ENCODE results near the gene LILRA6. TPM values are rescaled to one million over a fixed set of nuclear protein-coding genes. Genes with fewer than 3 reads are reported as not detected.
"Not testable (repeated sequence)": the region's sequence is repeated elsewhere in the genome, so short reads cannot be mapped to it uniquely, and the experiment has no call there.

The LILRA6 gene
- total RNA-seq, 1 experiment from 2014 or later: not detected

DNA sequence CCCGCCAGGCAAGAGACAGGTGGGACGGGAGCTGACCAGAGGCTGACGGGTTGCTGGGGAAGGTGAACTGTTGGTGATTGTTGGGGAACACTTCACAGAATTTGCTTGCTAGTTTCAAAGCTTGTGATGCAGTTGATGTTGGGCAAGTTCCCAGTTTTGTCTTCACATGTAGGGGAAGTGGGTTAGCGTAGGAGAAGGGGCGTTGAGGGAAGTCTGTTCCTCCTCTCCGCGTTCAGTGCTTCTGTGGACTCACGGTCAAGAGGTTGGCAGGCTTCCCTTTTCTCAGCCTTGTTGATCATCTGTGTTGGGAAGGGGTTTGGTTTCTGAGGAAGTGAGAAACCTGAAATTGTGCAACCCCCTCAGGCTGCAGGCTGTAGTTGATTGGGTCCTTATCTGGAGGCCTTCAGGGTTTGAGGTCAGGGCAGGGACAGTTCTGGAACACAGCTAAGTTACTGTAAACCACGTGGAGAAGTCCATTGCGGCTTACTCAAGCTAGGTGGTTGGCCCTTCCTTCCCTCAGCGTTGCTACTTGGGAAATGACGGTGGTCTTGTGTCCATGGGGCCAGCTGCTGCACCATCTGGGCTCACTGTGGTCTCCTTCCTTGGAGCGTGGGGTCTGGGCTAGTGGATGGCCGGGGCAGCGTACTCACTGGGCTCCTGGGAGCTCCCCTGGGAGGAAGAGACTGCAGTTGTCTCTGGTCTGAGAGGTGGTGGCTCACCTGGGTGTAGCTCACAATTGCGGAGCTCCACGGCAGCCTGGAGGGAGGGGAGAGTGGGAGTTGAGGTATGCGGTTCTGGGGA is 34.4 kb downstream of the LILRA6 start:
- peak; percentile 73 for DNase-seq (ENCODE audit: low read depth)

DNA sequence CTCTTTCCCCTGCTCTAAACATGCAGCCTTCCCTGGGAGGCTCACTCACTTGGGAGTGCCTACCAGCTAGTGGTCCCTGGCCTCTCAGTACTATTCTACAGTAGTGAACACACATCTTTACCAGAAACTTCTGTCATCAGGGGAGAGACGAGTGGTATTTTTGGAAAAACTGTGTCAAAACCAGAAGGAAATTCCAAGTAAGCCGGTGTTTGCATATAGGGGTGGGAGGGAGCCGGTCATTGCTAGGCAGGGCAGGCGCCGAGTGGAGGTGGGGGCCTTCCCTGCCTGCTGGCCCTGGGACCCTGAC is 35.0 kb downstream of the LILRA6 start:
- DNase-seq (ENCODE audit: low read depth): no peak

DNA sequence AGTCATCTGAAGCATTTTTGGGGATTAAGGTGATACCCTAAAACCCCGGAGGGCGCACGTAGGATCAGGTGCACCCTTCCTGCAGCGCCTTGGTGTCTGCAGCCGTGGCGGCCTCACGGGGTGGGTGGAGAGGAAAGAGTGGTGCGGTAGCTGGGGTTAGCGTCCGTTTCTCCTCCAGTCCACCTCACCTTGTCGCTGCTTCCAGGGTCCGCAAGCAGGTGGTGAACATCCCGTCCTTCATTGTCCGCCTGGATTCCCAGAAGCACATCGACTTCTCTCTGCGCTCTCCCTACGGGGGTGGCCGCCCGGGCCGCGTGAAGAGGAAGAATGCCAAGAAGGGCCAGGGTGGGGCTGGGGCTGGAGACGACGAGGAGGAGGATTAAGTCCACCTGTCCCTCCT is 35.4 kb downstream of the LILRA6 start:
- DNase-seq (ENCODE audit: low read depth): not testable (repeated sequence)

DNA sequence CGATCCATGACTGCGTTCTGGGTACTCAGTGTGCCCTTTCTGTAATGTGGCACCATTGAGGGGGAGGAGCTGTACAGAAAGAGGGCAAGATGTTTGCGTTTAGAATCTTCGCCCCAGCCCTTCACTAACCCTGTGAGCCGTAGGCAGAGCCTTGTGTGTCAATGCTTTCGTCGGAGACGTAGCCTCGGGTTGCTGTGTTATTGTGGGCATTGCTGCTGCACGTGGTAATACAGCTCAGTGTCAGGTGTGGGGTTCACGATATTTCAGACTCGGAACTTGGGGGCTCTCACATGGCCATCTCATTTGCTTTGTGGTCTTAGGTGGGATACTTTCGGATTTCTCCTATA is 35.8 kb downstream of the LILRA6 start:
- no peak for DNase-seq (ENCODE audit: low read depth)

DNA sequence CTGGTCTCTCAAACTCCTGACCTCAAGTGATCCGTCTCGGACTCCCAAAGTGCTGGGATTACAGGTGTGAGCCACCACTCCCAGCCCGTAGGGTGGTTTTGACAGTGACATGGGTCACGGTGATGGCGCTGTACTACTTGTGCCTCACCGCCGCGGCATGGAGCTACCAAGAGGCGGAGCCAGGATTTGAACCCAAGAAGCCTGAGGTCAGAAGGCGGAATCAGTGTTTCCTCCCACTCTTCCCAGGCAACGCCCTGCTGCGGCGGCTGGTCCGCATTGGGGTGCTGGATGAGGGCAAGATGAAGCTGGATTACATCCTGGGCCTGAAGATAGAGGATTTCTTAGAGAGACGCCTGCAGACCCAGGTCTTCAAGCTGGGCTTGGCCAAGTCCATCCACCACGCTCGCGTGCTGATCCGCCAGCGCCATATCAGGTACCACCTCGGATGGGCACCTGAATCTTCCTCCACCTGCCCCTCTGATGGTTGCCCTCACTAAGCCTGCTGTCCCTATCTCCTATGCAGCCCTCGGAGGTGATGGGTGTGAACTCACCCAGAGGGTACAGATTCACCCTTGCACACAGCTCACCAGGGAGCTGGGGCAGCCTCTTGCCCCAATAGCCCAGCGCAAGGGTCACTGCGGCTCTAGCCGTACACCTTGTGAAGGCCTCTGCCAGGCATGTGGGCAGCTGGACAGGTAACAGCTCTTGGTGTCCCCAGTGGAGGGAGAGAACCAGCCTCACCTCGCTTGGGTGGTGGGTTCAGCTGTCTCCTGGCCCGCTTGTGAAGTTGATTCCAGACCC is 36.4 kb downstream of the LILRA6 start:
- no peak for DNase-seq (ENCODE audit: low read depth)

DNA sequence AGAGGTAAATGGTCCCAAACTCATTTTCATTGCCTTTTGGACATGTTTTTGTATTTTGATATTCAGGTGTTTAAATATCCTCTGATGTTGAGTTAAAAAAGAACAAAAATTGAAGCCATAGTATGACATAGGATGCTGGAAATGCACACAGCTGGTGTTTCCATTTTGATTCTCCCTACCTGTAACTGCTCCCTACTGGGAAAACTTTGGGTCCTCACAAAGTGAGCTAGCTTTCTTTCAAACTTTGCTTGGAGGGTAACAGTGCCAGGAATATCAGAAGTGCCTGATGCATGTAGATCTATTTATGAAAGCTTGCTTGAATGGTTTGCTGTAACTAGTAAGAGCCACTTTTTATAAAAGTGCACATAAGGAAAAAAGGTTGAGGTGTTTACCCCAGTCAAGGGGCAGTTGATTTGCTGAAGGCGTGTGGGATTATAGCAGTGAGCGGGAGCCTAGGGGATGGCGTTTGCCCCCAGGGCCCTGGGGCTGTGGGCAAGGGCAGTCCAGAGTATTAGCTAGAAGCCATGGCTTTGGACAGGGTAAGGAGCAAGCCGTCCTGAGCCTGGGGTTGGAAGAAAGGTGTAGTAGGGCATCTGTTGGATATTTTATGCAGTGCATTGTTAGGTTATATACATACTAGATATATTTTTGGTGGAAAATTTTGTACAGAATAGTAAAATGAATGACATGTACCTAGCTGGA is 37.7 kb downstream of the LILRA6 start:
- no peak for DNase-seq (ENCODE audit: low read depth)

DNA sequence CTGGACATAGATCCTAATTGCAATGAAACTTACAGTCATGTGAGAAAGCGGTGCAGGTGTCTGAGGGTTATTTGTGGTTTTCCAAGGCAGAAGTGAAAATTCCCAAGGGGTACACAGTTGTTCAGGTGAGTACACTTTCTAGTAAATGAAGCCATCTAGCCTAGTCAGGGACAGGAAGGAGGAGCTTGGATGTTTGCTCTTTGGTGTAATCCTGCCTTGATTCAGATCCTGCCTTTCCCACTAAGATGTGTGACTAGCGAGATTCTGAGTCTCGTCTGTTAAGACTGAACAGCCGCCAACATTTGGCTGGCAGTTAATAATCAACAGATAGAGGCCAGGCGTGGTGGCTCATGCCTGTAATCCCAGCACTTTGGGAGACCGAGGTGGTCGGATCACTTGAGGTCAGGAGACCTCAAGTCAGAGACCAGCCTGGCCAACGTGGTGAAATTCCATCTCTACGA is 39.4 kb downstream of the LILRA6 start:
- no peak for DNase-seq (ENCODE audit: low read depth)

DNA sequence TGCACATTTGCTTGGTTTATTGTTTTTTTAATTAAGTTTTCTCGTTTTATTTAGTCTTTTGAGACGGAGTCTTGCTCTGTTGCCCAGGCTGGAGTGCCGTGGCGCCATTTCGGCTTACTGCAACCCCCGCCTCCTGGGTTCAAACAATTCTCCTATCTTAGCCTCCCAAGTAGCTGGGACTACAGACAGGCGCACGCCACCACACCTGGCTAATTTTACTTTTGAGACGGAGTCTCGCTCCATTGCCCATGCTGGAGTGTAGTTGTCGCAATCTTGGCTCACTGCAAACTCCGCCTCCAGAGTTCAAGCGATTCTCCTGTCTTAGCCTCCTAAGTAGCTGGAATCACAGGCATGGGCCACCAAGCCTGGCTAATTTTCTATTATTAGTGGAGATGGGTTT is 40.6 kb downstream of the LILRA6 start:
- DNase-seq (ENCODE audit: low read depth): no peak

DNA sequence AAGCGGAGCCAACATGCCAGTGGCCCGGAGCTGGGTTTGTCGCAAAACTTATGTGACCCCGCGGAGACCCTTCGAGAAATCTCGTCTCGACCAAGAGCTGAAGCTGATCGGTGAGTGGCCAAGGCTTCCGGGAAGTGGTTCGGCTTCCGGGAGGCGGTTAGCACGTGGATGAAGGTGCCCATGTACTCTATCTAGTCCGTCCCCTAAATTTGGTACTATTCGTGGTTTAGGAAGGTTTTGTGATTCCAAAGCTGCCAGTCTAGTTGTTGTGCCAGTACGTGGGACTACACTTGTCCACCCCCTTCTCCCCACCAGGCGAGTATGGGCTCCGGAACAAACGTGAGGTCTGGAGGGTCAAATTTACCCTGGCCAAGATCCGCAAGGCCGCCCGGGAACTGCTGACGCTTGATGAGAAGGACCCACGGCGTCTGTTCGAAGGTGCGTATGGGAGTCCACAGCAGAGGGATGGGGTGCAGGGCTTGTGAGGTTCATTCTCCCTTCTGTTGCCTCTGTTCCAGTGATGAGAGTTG is 41.4 kb downstream of the LILRA6 start:
- no peak for DNase-seq (ENCODE audit: low read depth)

DNA sequence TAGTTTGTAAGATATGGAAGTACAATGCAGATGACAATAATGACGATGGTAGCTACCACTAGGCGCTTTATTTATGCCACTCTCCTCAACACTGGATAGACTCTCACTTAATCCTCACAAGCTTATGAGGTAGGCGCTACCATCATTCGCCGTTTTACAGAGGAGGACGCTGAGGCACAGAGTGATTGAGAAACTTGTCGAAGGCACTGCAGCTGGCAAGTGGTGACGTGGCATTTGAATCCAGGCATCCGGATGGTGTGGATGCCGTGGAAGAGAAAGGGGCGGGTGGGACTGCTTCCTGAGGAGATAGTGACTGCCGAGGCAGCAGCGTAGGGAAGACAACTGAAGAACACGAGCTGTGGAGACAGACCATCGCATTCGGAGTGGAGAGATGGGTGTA is 43.2 kb downstream of the LILRA6 start:
- DNase-seq (ENCODE audit: low read depth): no peak

DNA sequence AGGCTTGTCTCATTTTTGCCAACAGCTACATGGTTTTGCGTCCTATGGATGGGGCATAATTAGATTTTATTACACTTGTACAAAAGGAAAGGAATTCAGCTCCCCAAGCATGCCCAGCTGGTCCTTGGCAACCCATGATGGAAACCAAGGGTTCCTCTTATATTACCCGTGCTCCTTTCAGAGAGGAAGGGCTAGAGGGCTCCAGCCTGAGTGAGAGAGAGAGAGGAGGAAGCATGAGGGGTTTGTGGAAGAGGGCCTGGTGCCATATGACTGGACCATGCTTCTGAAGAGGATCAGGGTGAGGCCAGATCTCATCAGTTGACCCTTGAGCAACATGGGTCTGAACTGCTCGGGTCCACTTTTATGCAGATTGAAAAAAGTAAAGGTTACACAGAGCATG is 45.5 kb downstream of the LILRA6 start:
- no peak for DNase-seq (ENCODE audit: low read depth)

DNA sequence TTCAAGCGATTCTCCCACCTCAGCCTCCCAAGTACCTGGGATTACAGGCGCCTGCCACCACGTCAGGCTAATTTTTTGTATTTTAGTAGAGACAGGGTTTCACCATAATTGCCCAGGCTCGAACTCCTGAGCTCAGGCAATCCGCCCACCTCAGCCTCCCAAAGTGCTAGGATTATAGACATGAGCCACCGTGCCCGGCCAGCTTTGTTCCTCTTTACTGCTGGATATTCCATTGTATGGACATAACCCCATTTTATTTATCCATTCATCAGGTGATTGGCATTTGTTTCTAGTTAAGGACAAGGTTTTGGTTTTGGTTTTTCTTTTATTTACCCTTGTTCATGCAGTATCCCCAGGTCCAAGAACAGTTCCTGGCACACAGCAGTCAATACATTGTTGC is 46.1 kb downstream of the LILRA6 start:
- DNase-seq (ENCODE audit: low read depth): no peak

DNA sequence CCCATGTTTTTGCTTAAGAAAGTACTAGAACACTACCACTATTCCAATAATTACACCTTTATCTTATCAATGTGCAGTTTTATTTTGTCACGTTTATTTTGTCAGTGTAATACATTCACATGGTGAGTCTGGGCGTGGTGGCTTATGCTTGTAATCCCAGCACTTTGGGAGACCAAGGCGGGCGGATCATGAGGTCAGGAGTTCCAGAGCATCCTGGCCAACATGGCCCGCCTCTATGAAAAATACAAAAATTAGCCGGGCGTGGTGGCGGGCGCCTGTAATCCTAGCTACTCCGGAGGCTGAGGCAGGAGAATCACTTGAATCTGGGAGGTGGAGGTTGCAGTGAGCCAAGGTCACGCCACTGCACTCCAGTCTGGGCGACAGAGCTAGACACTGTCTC is 48.1 kb downstream of the LILRA6 start:
- not testable (repeated sequence) for DNase-seq (ENCODE audit: low read depth)

DNA sequence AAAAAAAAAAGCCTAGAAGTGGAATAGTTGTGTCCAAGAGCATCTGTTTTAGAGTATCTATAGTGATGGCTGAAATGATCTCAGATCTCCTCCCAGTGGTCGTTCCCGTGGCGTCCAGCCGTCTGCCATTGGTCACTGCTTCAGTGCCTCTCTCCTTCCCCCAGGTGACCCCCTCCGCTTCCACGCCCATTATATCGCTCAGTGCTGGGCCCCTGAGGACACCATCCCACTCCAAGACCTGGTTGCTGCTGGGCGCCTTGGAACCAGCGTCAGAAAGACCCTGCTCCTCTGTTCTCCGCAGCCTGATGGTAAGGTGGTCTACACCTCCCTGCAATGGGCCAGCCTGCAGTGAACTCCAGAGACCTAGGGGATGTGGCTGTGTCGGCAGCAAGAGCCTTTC is 49.6 kb downstream of the LILRA6 start:
- no peak for DNase-seq (ENCODE audit: low read depth)

DNA sequence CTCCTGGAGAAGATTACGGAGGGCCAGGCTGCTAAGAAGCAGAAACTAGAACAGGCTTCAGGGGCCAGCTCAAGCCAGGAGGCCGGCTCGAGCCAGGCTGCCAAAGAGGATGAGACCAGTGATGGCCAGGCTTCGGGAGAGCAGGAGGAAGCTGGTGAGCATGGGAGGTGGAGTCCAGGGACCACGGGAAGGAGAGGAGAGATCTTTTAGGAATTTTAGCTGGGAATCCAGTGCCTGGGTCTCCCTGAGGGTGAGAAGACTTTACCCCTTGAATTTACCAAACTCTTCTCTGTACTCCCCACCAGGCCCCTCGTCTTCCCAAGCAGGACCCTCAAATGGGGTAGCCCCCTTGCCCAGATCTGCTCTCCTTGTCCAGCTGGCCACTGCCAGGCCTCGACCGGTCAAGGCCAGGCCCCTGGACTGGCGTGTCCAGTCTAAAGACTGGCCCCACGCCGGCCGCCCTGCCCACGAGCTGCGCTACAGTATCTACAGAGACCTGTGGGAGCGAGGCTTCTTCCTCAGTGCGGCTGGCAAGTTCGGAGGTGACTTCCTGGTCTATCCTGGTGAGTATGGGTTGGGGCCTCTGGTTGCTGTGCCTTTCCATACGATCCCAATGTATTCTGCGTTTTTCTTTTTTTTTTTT is 50.7 kb downstream of the LILRA6 start:
- no peak for DNase-seq (ENCODE audit: low read depth)

DNA sequence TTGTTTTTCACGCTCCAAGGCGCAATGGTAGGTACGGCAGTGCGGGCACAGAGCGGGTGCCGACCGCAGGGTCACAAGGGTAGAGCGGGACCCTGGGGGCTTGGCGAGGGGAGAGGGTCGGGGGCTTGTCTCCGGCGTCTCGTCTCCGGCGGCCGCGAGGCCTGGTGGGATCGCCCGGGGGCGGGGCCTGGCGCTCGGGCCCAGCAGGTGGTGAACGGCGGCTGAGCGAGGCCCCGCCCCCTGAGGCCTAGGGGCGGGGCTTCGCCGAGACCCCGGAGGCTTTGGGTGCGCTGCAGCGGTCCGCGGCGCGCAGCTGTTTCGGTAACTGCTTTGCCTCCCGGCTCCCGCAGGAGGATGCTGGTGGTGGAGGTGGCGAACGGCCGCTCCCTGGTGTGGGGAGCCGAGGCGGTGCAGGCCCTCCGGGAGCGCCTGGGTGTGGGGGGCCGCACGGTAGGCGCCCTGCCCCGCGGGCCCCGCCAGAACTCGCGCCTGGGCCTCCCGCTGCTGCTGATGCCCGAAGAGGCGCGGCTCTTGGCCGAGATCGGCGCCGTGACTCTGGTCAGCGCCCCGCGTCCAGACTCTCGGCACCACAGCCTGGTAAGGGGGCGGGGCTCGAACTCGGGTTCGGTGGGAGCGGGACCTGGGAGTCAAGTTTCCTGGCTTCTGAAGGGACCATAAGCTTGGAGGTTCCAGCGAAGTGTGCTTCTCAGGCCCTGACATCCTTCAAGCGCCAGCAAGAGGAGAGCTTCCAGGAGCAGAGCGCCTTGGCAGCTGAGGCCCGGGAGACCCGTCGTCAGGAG is 51.4 kb downstream of the LILRA6 start, which contains the start of gene TSEN34:
TSS of gene TSEN34 (plus strand) at position 298 of the 800 bp plus-strand sequence. CDS start at position 355, 57 bp downstream.
- peak; percentile 81 for DNase-seq (ENCODE audit: low read depth)

DNA sequence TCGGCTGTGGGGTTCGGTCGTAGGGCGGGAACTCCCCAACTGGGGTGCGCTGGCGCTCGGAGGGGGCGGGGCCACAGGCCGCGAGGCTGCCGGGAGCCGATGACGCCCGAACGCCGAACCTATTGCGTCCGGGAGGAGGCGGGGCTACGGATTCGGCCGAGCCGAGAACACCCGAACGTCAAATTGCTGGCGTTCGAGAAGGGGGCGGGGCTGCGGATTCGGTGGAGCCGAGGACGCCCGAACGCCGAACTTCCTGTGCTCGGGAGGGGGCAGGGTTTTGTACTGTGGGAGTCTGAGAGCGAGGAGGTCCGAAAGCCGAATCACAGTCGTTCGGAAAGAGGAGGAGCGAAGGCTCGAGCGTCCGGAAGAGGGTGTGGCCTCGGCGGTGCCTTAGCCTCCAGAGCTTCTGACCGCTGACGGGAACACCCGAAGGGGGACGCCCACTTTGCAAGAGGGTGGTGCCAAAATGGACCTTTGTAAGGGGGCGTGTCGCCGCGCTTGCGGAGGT is 52.0 kb downstream of the LILRA6 start:
- peak; percentile 99 for DNase-seq (ENCODE audit: low read depth)

DNA sequence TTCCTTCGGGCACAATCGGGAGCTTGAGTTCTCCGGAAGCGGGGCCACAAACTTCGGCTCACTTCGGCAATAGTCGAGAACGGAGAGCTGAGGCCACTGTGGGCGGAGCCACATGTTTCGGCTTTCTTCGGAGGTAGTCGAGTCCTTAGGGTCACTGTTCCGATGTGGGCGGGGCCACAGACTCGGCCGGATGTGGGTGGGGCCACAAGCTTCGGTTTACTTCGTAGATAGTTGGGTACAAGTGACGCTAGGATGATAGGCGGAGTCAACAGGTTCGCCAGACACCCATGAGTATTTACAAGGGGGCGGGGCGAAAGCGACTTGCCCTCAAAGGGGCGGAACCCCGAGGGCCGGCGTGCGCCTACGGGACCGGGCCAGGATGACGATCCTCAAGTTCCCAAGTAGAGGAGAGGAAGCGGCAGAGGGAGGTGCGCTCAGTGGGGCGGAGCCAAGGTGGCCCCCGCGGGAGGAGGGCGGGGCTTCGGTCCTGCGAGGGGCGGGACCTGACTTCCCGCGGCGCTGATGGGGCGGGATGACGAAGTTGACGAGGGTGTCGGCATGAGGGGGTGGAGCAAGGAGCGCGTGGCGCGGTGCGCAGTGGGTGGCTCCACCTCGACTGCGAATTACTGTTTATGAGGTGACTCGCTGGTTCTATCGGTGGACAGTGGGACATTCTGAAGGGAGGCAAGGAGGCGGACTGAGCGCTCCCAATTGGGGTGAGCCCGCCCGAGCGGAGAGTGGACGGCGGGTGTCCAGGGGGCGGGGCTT is 52.7 kb downstream of the LILRA6 start:
- peak; percentile 100 for DNase-seq (ENCODE audit: low read depth)

DNA sequence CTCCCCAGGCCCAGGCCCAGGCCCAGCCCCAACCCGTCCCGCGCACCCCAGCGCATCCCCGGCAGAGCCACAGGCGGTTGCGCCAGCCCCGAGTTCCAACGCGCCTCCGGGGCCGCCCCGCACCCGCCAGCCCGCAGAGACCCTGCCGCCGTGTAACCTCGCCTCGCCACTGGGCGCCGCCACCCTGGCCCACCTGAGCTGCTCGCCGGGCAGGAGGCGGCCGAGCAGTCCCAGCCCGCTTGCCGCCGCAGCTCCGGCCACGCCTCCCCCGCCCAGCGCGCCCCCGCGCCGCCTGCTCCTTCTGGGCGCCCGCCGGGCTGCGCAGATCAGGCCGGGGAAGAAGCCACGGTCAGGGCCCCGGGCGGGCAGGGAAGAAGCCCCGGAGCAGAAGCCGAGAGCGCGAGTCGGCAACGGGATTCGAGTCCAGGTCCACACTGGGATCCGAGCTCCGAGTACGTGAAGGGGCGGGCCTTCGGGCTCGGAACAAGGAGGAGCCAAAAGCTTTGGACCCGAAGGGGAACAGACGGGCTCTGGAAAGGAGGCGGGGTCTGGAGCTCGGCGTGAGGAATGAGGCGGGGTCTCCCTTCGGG is 53.4 kb downstream of the LILRA6 start, which contains the start of gene MBOAT7:
TSS of gene MBOAT7 (minus strand) at position 436 of the 590 bp plus-strand sequence. CDS start 1,072 bp downstream, outside the sequence.
- no peak for DNase-seq (ENCODE audit: low read depth)

Data from M059J (cell line).